Measurements from ENCODE around the gene CFAP77. TPM values are rescaled to one million over a fixed set of nuclear protein-coding genes. Genes with fewer than 3 reads are reported as not detected.

The CFAP77 gene
- total RNA-seq, 1 experiment from 2014 or later, result 1.6 TPM

- H3K4me3 ChIP-seq (ENCODE audit: insufficient read depth, low read depth, low read length), result no peak overlapping the region
- H3K36me3 ChIP-seq (replicated peaks; ENCODE audit: control insufficient read depth, insufficient read depth, low read length), result peaks cover 14% of the 10 kb centered on the region
- H3K27me3 ChIP-seq (ENCODE audit: control insufficient read depth, insufficient read depth, low read length), result no peaks in the 10 kb centered on the region
- DNase-seq, result no peak
Measured at GRCh38 chr9:132610661-132611060, 200.7 kb downstream of the CFAP77 start.

GRCh38 chr9:132614324-132614723, 204.3 kb downstream of the CFAP77 start:
- Histone ChIP-seq H3K27me3 (ENCODE audit: control insufficient read depth, insufficient read depth, low read length) (no peaks in the 10 kb centered on the region), H3K4me3 (ENCODE audit: insufficient read depth, low read depth, low read length) (no peak overlapping the region), H3K36me3 (replicated peaks; ENCODE audit: control insufficient read depth, insufficient read depth, low read length) (peaks cover 15% of the 10 kb centered on the region)
- DNase-seq, result no peak

GRCh38 chr9:132615774-132616173, 205.8 kb downstream of the CFAP77 start:
- Histone ChIP-seq H3K36me3 (replicated peaks; ENCODE audit: control insufficient read depth, insufficient read depth, low read length) (peaks cover 14% of the 10 kb centered on the region), H3K4me3 (ENCODE audit: insufficient read depth, low read depth, low read length) (no peak overlapping the region), H3K27me3 (ENCODE audit: control insufficient read depth, insufficient read depth, low read length) (no peaks in the 10 kb centered on the region)
- no peak for DNase-seq

GRCh38 chr9:132616725-132617124, 206.7 kb downstream of the CFAP77 start:
- Histone ChIP-seq H3K4me3 (ENCODE audit: insufficient read depth, low read depth, low read length) (no peak overlapping the region), H3K27me3 (ENCODE audit: control insufficient read depth, insufficient read depth, low read length) (no peaks in the 10 kb centered on the region), H3K36me3 (replicated peaks; ENCODE audit: control insufficient read depth, insufficient read depth, low read length) (peaks cover 8% of the 10 kb centered on the region)
- no peak for DNase-seq

- Histone ChIP-seq H3K4me3 (ENCODE audit: insufficient read depth, low read depth, low read length) (no peak overlapping the region), H3K36me3 (replicated peaks; ENCODE audit: control insufficient read depth, insufficient read depth, low read length) (peaks cover 8% of the 10 kb centered on the region), H3K27me3 (ENCODE audit: control insufficient read depth, insufficient read depth, low read length) (no peaks in the 10 kb centered on the region)
- DNase-seq, result no peak
Measured at GRCh38 chr9:132622159-132622558, 212.1 kb downstream of the CFAP77 start.

Other genes starting within 250 kb of the CFAP77 start
- gene NTNG2, start 248.2 kb upstream of the CFAP77 start, total RNA-seq (2014; rRNA removed; shearing (Covaris generic)), result 1.2 and 2.3 TPM in 2 replicates
- 22.2 and 28.1 TPM in 2 replicates for gene SETX, start 55.2 kb upstream of the CFAP77 start, total RNA-seq (2014; rRNA removed; shearing (Covaris generic))
- gene TTF1, start 3.4 kb upstream of the CFAP77 start, total RNA-seq (2014; rRNA removed; shearing (Covaris generic)), result 14.5 and 15.0 TPM in 2 replicates
- gene BARHL1, start 172.4 kb downstream of the CFAP77 start, total RNA-seq (2014; rRNA removed; shearing (Covaris generic)), result 0.07 TPM in 1 of 2 replicates, not detected in the other